ENCODE results near the gene TTI1. TPM values are rescaled to one million over a fixed set of nuclear protein-coding genes. Genes with fewer than 3 reads are reported as not detected.

TTI1 gene
- polyA plus RNA-seq, 6 donors from 2014 or later = 2.2 to 21.4 (median 16.9) TPM

DNA sequence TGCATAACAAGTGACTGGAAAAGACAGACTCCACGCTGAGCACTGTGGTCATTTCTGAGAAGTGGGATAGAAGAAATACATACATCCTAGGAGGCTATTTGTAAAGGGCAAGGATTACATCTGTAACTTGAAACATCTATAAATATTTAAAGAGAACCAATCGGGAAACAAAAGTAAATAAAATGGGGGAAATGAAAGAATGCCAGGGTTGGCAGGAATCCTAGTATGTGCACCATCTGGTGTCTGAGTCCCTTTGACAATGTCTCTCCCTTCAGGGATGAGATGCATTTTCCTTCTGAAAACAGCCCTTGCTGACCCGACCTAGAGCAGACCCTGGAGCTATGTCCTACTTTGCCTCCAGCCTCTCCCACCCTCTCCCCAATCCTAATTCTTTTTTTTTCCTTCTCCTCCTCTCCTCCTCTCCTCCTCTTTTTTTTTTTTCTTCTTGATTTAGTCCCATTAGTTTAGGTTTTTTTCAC is 77.1 kb downstream of the TTI1 start:
- H3K36me3 Mint-ChIP-seq = no peaks in the 10 kb centered on the region
- ATAC-seq (ENCODE audit: low read depth in 2 of 2) (no peak), DNase-seq (no peak)
- peaks cover 3 to 19% (median 15%) of the 10 kb centered on the region in 3 donors for H3K27me3 Mint-ChIP-seq
- H3K4me3 Mint-ChIP-seq = no peak overlapping the region
- H3K4me1 Mint-ChIP-seq = no peaks in the 10 kb centered on the region
- H3K27ac Mint-ChIP-seq = no peak overlapping the region
- H3K9me3 Mint-ChIP-seq = peaks cover 0 to 16% (median 14%) of the 10 kb centered on the region in 7 donors

DNA sequence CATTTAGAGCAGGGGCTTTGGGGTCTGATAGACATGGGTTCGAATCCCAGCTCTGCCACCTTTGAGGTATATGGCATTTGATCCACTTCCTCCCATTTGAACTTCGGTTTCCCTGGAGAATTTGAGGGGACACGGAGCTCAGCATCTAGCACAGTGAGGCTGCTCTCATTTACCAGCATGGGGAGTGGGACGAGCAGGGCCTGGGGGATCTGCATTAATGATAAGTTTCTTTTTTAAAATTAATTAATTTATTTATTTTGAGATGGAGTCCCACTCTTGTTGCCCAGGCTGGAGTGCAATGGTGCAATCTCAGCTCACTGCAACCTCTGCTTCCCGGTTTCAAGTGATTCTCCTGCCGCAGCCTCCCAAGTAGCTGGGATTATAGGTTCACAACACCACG is 77.7 kb downstream of the TTI1 start:
- H3K27me3 Mint-ChIP-seq = peaks cover 3 to 19% (median 15%) of the 10 kb centered on the region in 3 donors
- H3K4me1 Mint-ChIP-seq = no peaks in the 10 kb centered on the region
- ATAC-seq (ENCODE audit: low read depth in 2 of 2) = no peak
- H3K9me3 Mint-ChIP-seq = peaks cover 0 to 13% (median 9%) of the 10 kb centered on the region in 7 donors
- DNase-seq = no peak
- no peaks in the 10 kb centered on the region for H3K36me3 Mint-ChIP-seq
- peak overlapping the region in 1 of 6 donors; percentile 18 for H3K27ac Mint-ChIP-seq
- no peak overlapping the region for H3K4me3 Mint-ChIP-seq

DNA sequence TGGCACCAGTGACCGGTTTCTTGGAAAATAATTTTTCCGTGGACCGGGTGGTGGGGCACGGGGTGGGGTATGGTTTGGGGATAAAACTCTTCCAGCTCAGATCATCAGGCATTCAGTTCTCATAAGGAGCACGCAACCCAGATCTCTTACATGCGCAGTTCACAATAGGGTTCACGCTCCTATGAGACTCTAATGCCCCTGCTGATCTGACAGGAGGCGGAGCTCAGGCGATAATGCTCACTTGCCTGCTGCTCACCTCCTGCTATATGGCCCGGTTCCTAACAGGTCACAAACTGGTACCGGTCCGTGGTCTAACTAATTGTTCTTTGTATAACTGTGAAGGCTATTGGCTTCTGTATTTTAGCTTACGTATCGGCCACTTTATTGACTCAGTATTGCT is 78.6 kb downstream of the TTI1 start:
- H3K4me1 Mint-ChIP-seq = no peaks in the 10 kb centered on the region
- H3K27ac Mint-ChIP-seq = no peak overlapping the region
- DNase-seq = no peak
- no peak overlapping the region for H3K4me3 Mint-ChIP-seq
- no peak for ATAC-seq (ENCODE audit: low read depth in 2 of 2)
- peaks cover 3 to 15% (median 14%) of the 10 kb centered on the region in 3 donors for H3K27me3 Mint-ChIP-seq
- H3K36me3 Mint-ChIP-seq = no peaks in the 10 kb centered on the region
- peaks cover 0 to 6% (median 3%) of the 10 kb centered on the region in 7 donors for H3K9me3 Mint-ChIP-seq

DNA sequence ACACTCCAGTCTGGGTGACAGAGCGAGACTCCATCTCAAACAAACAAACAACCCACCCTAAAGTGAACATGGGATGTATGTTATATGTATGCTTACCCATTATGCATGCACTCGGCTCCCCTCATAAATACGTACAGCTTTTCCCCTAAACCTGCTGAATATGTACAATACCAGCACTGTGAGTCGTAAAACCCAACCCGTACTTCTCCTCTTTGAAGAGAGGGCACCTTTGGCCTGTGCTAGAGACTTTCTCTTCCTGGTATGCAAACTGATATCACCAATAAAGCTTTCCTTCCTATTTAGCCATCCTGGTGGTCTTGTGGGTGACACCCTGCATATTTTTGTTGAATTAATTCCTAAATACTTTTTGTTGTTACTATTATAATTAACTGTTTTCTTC is 79.1 kb downstream of the TTI1 start:
- H3K4me1 Mint-ChIP-seq = no peaks in the 10 kb centered on the region
- H3K9me3 Mint-ChIP-seq = peaks cover 0 to 3% (median 0%) of the 10 kb centered on the region in 7 donors
- peaks cover 3 to 15% (median 10%) of the 10 kb centered on the region in 3 donors for H3K27me3 Mint-ChIP-seq
- ATAC-seq (ENCODE audit: low read depth in 2 of 2) (no peak), DNase-seq (no peak)
- no peaks in the 10 kb centered on the region for H3K36me3 Mint-ChIP-seq
- H3K27ac Mint-ChIP-seq = no peak overlapping the region
- no peak overlapping the region for H3K4me3 Mint-ChIP-seq

DNA sequence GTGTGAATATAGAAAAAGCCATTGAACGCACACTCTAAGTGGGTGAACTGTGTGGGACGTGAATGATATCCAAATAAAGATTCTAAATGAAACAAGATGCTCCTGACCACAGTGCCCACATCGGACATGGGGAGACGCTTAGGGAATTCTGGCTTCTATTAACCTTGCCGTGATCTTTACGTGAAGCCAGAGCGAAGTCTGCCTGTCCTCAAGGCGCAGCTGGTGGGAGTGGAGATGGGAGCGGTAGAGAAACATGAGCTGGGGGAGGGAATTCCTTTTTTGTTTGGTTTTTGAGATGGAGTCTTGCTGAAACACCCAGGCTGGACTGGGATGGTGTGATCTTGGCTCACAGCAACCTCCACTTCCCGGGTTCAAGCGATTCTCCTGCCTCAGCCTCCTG is 84.3 kb downstream of the TTI1 start:
- peaks cover 0 to 8% of the 10 kb centered on the region in 2 donors for H3K36me3 Mint-ChIP-seq
- no peak overlapping the region for H3K27ac Mint-ChIP-seq
- no peak for ATAC-seq (ENCODE audit: low read depth in 2 of 2)
- H3K4me1 Mint-ChIP-seq = no peaks in the 10 kb centered on the region
- peaks cover 4 to 9% (median 6%) of the 10 kb centered on the region in 7 donors for H3K9me3 Mint-ChIP-seq
- H3K27me3 Mint-ChIP-seq = peaks cover 6 to 19% (median 16%) of the 10 kb centered on the region in 3 donors
- no peak for DNase-seq
- H3K4me3 Mint-ChIP-seq = no peak overlapping the region

DNA sequence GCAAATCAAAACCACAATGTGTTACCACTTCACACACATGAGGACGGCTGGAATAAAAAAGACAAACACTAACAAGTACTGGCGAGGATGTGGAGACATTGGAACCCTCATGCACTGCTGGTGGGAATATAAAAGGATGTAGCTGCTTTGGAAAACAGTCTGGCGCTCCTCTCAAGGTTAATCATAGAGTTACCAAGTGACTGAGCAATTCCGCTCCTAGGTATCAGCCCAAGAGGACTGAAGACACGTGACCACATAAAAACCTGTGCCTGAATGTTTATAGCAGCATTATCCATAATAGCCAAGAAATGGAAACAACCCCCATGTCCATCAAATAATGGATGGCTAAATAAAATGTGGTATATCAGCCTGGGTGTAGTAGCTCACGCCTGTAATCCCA is 85.3 kb downstream of the TTI1 start:
- H3K27ac Mint-ChIP-seq = no peak overlapping the region
- no peaks in the 10 kb centered on the region for H3K4me1 Mint-ChIP-seq
- DNase-seq (no peak), ATAC-seq (ENCODE audit: low read depth in 2 of 2) (no peak)
- no peak overlapping the region for H3K4me3 Mint-ChIP-seq
- H3K27me3 Mint-ChIP-seq = peaks cover 6 to 19% (median 16%) of the 10 kb centered on the region in 3 donors
- peaks cover 4 to 9% (median 6%) of the 10 kb centered on the region in 7 donors for H3K9me3 Mint-ChIP-seq
- H3K36me3 Mint-ChIP-seq = peaks cover 0 to 8% of the 10 kb centered on the region in 2 donors

DNA sequence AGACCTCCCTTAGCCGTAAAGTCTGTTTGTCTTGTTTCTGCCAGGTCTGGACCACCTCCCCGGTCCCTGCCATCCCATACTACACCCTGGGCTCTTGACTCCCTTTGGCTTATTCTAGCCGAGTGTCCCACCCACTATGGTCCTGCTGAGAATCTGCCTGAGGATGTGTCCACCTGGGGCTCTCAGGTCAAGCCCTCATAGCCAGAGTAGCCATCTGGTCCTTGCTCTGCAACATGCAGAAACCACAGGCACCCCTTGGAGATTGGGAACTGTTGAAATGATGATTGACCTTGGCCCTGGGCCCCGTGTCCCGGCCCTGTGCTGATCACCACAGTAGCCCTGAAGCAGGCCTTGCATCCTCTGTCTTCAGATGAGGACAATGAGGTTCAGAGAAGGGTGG is 86.3 kb downstream of the TTI1 start:
- Mint-ChIP-seq H3K27ac (peak overlapping the region in 2 of 6 donors; percentile 20 to 70), H3K4me1 (no peaks in the 10 kb centered on the region), H3K27me3 (peaks cover 6 to 19% (median 16%) of the 10 kb centered on the region in 3 donors), H3K4me3 (no peak overlapping the region), H3K9me3 (peaks cover 4 to 13% (median 6%) of the 10 kb centered on the region in 7 donors), H3K36me3 (peaks cover 0 to 8% of the 10 kb centered on the region in 2 donors)
- no peak for DNase-seq
- no peak for ATAC-seq (ENCODE audit: low read depth in 2 of 2)

DNA sequence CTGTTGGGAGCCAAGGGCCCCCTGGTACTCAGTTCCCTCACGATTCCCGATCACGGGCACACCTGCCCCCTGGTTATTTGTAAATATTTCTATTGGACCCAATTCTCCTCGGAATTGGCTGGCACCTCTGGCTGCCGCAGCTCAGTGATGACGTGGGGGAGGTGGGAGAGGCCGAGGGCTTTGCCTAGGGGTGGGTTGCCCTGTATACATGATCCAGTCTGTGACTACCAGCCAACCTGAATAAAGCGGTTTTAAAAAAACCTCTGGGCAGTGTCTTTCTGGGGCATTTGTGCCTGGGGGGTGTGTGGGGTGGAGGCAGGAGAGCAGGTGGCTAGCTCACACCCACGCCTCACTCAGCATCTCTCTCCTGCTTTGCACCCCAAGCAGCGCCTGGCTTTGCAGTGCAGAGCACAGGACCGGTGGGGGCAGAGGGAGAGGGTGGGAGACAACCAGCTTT is 88.1 kb downstream of the TTI1 start:
- peaks cover 0 to 8% of the 10 kb centered on the region in 2 donors for H3K36me3 Mint-ChIP-seq
- no peak for DNase-seq

DNA sequence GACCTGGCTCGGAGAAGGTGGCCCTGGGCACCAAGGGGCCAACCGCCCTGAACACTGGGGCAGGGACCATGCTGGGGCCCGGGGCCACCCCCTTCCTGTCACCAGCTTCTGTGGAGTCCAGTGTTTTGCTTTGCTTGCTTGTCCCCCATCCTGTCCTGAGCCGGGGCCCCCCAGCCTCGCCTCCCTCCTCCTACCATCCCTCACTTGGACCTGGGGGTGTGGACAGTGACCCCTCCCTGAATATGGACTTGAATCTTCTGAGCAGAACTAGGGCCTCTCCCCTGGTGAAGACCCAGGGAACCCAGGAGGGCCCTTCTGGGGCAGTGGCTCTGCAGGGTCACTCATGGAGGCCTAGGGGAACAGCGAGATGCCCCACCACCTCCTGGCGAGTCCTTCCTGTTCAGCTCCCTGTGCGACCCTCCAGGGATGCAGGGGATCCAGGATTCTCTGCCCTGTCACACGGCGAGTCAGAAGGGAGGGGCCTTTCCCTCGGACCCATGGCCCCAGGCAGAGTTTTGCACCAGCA is 88.7 kb downstream of the TTI1 start:
- Mint-ChIP-seq H3K36me3 (peaks cover 0 to 8% of the 10 kb centered on the region in 2 donors), H3K27me3 (peaks cover 6 to 22% (median 19%) of the 10 kb centered on the region in 3 donors), H3K4me1 (peaks cover 0 to 2% (median 0%) of the 10 kb centered on the region in 3 donors), H3K27ac (no peak overlapping the region), H3K9me3 (peaks cover 4 to 17% (median 6%) of the 10 kb centered on the region in 7 donors), H3K4me3 (no peak overlapping the region)
- ATAC-seq (ENCODE audit: low read depth in 2 of 2) = no peak
- DNase-seq = no peak

More for the DNA sequence above, 88.1 kb downstream of the TTI1 start:
- no peak for ATAC-seq (ENCODE audit: low read depth in 2 of 2)
- Mint-ChIP-seq H3K9me3 (peaks cover 4 to 17% (median 6%) of the 10 kb centered on the region in 7 donors), H3K27me3 (peaks cover 6 to 22% (median 19%) of the 10 kb centered on the region in 3 donors), H3K27ac (peak overlapping the region in 1 of 6 donors; percentile 49), H3K4me3 (no peak overlapping the region), H3K4me1 (no peaks in the 10 kb centered on the region)

DNA sequence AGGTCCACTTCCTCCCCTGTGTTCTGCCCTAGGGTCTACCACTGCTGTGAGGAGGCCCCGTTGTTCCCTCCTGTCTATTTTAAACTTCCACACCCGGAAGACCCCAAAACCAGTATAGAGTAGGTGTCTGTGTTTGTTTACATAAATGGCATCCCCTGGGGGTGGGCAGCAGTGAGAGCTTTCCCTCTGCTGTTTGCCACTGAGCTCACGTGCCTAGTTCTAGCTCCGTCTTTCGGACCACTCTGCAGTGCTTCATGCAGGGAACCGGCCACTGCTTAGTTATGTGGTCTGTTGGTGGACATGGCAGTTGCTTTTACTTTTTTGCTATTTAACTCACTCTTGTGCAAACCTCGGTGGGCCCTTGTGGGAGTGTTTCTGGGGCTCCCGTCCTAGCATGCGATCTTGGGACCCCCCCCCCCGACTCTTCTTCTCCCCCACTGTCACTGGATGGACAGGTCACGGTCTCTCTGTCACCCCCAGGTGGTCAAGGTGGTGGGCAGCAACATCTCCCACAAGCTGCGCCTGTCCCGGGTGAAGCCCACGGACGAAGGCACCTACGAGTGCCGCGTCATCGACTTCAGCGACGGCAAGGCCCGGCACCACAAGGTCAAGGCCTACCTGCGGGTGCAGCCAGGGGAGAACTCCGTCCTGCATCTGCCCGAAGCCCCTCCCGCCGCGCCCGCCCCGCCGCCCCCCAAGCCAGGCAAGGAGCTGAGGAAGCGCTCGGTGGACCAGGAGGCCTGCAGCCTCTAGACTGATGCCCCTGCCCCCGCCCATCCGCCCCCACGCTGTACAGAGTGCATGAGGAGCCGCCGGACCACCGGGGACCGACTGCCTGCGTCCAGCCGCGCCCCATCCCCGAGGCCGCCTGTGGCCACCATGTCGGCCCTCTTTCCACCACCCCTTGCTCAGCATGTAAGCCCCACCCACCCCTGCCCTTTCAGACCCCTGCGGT is 89.5 kb downstream of the TTI1 start:
- peaks cover 0 to 8% of the 10 kb centered on the region in 2 donors for H3K36me3 Mint-ChIP-seq
- H3K27me3 Mint-ChIP-seq = peaks cover 6 to 22% (median 19%) of the 10 kb centered on the region in 3 donors
- ATAC-seq (ENCODE audit: low read depth in 2 of 2) (no peak), DNase-seq (no peak)
- peaks cover 4 to 17% (median 6%) of the 10 kb centered on the region in 7 donors for H3K9me3 Mint-ChIP-seq
- no peak overlapping the region for H3K4me3 Mint-ChIP-seq
- H3K27ac Mint-ChIP-seq = peak overlapping the region in 1 of 6 donors; percentile 14
- H3K4me1 Mint-ChIP-seq = peaks cover 0 to 2% (median 0%) of the 10 kb centered on the region in 3 donors

DNA sequence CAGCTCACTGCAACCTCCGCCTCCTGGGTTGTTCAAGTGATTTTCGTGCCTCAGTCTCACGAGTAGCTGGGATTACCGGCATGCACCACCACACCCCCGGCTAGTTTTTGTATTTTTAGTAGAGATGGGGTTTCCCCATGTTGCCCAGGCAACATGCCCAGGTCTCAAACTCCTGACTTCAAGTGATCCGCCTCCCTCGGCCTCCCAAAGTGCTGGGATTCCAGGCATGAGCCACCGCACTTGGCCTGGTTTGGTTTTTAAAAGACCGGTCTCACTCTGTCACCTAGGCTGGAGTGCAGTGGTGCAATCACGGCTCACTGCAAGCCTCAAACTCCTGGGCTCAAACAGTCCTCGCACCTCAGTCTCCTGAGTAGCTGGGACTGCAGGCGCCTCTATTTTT is 90.2 kb downstream of the TTI1 start:
- Mint-ChIP-seq H3K27ac (no peak overlapping the region), H3K27me3 (peaks cover 6 to 21% (median 19%) of the 10 kb centered on the region in 3 donors), H3K9me3 (peaks cover 3 to 14% (median 6%) of the 10 kb centered on the region in 7 donors), H3K36me3 (peaks cover 0 to 6% of the 10 kb centered on the region in 2 donors), H3K4me1 (peaks cover 0 to 2% (median 0%) of the 10 kb centered on the region in 3 donors), H3K4me3 (no peak overlapping the region)
- ATAC-seq (ENCODE audit: low read depth in 2 of 2) (no peak), DNase-seq (no peak)

DNA sequence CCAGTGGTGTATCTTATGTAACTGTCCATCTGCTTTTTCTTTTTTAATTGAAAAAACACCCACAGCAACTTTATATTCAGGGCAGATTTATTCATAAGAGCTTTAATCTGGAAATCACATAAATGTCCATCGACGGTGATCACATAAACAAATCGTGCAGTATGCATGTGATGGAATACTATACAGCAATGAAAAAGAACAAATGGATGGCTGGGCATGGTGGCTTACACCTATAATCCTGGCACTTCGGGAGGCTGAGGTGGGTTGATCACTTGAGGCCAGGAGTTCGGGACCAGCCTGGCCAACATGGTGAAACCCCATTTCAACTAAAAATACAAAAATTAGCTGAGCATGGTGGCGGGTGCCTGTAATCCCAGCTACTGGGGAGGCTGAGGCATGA is 91.3 kb downstream of the TTI1 start:
- H3K27ac Mint-ChIP-seq = no peak overlapping the region
- no peak overlapping the region for H3K4me3 Mint-ChIP-seq
- ATAC-seq (ENCODE audit: low read depth in 2 of 2) = no peak
- DNase-seq = no peak
- peaks cover 0 to 15% (median 11%) of the 10 kb centered on the region in 3 donors for H3K27me3 Mint-ChIP-seq
- H3K9me3 Mint-ChIP-seq = peaks cover 0 to 8% (median 0%) of the 10 kb centered on the region in 7 donors
- H3K36me3 Mint-ChIP-seq = no peaks in the 10 kb centered on the region
- peaks cover 0 to 2% (median 0%) of the 10 kb centered on the region in 3 donors for H3K4me1 Mint-ChIP-seq

DNA sequence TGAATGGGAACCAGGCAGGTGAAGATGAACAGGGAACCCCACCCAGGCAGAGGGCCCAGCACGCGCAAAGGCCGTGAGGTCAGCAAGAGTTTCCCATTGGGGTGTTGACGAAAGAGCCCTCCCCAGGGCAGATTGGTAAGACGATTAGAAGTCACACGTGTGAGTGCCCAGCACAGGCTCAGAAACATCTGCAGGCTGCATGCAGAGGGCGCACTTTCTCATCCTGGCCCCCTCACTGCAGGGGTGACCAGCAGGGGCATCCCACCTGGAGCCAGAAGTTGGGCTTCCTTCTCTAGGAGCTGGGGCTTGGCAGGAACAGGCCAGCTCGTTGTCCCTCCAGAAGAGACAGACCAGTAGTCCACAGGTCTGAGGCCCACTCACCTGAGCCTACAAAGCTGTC is 91.9 kb downstream of the TTI1 start:
- ATAC-seq (ENCODE audit: low read depth in 2 of 2) (no peak), DNase-seq (no peak)
- Mint-ChIP-seq H3K4me3 (no peak overlapping the region), H3K4me1 (peaks cover 0 to 2% (median 0%) of the 10 kb centered on the region in 3 donors), H3K27ac (no peak overlapping the region), H3K36me3 (no peaks in the 10 kb centered on the region), H3K9me3 (peaks cover 0 to 8% (median 0%) of the 10 kb centered on the region in 7 donors), H3K27me3 (peaks cover 0 to 8% (median 8%) of the 10 kb centered on the region in 3 donors)
